Keratinocyte (primary cell): ENCODE results near the gene RTBDN. TPM values are rescaled to one million over a fixed set of nuclear protein-coding genes. Genes with fewer than 3 reads are reported as not detected.

Source experiments
- DNase-seq: peaks from one replicate; pipeline ENCODE4 v3.0.0-alpha.2; 2011; ENCODE audit warnings: low read depth, missing footprints, low spot score
- FAIRE-seq: peaks from 2 replicates; lab custom pipeline; 2011; peaks lifted over from hg19 to GRCh38; lab: Jason Lieb, UNC
- H2AFZ ChIP-seq: 2 replicates; pipeline ENCODE4 v1.6.0; 2012; ENCODE audit warnings: low read length, control low read depth, inconsistent platforms; ENCODE audit not compliant: control insufficient read depth
- H3K27ac ChIP-seq: 2 replicates; pipeline ENCODE4 v1.5.1; 2011; ENCODE audit warnings: low read length; ENCODE audit not compliant: control insufficient read depth, insufficient read depth
- H3K27me3 ChIP-seq: 3 replicates; pipeline ENCODE4 v1.6.0; 2011; ENCODE audit warnings: low read length; ENCODE audit not compliant: control insufficient read depth, insufficient read depth; ENCODE audit errors: extremely low read depth
- H3K36me3 ChIP-seq, 2 experiments: 2 replicates in 1 of 2; 3 replicates in 1 of 2; pipeline ENCODE4 v1.5.1; 2011; ENCODE audit warnings: low read length in 2 of 2, mild to moderate bottlenecking in 1 of 2; ENCODE audit not compliant: control insufficient read depth in 2 of 2, insufficient read depth in 2 of 2; ENCODE audit errors: extremely low read depth in 1 of 2
- H3K4me1 ChIP-seq: 3 replicates; pipeline ENCODE4 v1.5.1; 2011; ENCODE audit warnings: low read length; ENCODE audit not compliant: control insufficient read depth, insufficient read depth; ENCODE audit errors: extremely low read depth
- H3K4me2 ChIP-seq: 3 replicates; pipeline ENCODE4 v1.6.0; 2011; ENCODE audit warnings: low read depth, low read length; ENCODE audit not compliant: control insufficient read depth, insufficient read depth; ENCODE audit errors: extremely low read depth
- H3K4me3 ChIP-seq, 3 experiments: fragments of 200-600 bp in 1 of 3; sonication (generic) in 1 of 3; 2 replicates in 2 of 3; 3 replicates in 1 of 3; pipeline ENCODE4 v1.5.1; 2011 to 2016; ENCODE audit warnings: low read length in 3 of 3, mild to moderate bottlenecking in 3 of 3, control low read depth in 2 of 3, inconsistent platforms in 1 of 3, low read depth in 1 of 3, mixed read lengths in 1 of 3, mixed run types in 1 of 3, moderate library complexity in 1 of 3; ENCODE audit not compliant: control insufficient read depth in 2 of 3, insufficient read depth in 2 of 3; ENCODE audit errors: extremely low read depth in 1 of 3
- H3K79me2 ChIP-seq: 2 replicates; pipeline ENCODE4 v1.6.0; 2012; ENCODE audit warnings: low read length; ENCODE audit not compliant: control insufficient read depth, insufficient read depth
- H3K9ac ChIP-seq: 3 replicates; pipeline ENCODE4 v1.6.0; 2011; ENCODE audit warnings: low read length; ENCODE audit not compliant: control insufficient read depth, insufficient read depth; ENCODE audit errors: extremely low read depth
- H3K9me1 ChIP-seq: 3 replicates; pipeline ENCODE4 v1.6.0; 2011; ENCODE audit warnings: low read length; ENCODE audit not compliant: control insufficient read depth, insufficient read depth; ENCODE audit errors: extremely low read depth
- H3K9me3 ChIP-seq: 2 replicates; pipeline ENCODE4 v1.5.1; 2012; ENCODE audit warnings: low read depth, low read length; ENCODE audit not compliant: control insufficient read depth
- H4K20me1 ChIP-seq: 3 replicates; pipeline ENCODE4 v1.6.0; 2011; ENCODE audit warnings: low read length; ENCODE audit not compliant: control insufficient read depth, insufficient read depth; ENCODE audit errors: extremely low read depth
- EZH2 ChIP-seq: IDR thresholded peaks from one replicate; pipeline ENCODE4 v1.6.1; 2012; ENCODE audit warnings: inconsistent platforms, mild to moderate bottlenecking, low read length, moderate library complexity
- dilution Hi-C: fragments of 300-500 bp; cut with MboI; formaldehyde crosslinking; loops from one replicate; pipeline ENCODE4 v1.7.0; 2020; ENCODE audit warnings: low sequenced_read_pairs; ENCODE audit not compliant: extremely low pct_ligation_motif_present
- polyA plus RNA-seq, 5 experiments: library from polyadenylated mRNA; depleted of rRNA in 3 of 5; stranded (reverse) in 3 of 5; stranded (forward) in 1 of 5; unstranded in 1 of 5; fragments of >200 nt; gene quantifications; 1 replicate in 1 of 5; 2 replicates in 3 of 5; 3 replicates in 1 of 5; pipeline versions ENCODE4 v1.2.1 to v1.2.3, GENCODE V29; 2011 to 2012; ENCODE audit warnings: missing spikeins in 2 of 5, low read depth in 1 of 5, low replicate concordance in 1 of 5
- TF ChIP-seq, protein P1 (sequence below), 3 experiments: IDR thresholded peaks in 1 of 3; conservative IDR thresholded peaks in 1 of 3; optimal IDR thresholded peaks in 1 of 3; 2 replicates in 2 of 3; 3 replicates in 1 of 3; pipeline versions ENCODE3 to v1.5.1; 2011; ENCODE audit warnings: low read length in 3 of 3, mild to moderate bottlenecking in 3 of 3, moderate library complexity in 2 of 3, control low read depth in 1 of 3, inconsistent platforms in 1 of 3; ENCODE audit not compliant: insufficient read depth in 2 of 3; ENCODE audit errors: extremely low read depth in 1 of 3

Gene RTBDN
- polyA plus RNA-seq, 1 donor (not counting 4 experiments of a cell fraction or from before 2014, with no cell fraction given) = not detected

DNA sequence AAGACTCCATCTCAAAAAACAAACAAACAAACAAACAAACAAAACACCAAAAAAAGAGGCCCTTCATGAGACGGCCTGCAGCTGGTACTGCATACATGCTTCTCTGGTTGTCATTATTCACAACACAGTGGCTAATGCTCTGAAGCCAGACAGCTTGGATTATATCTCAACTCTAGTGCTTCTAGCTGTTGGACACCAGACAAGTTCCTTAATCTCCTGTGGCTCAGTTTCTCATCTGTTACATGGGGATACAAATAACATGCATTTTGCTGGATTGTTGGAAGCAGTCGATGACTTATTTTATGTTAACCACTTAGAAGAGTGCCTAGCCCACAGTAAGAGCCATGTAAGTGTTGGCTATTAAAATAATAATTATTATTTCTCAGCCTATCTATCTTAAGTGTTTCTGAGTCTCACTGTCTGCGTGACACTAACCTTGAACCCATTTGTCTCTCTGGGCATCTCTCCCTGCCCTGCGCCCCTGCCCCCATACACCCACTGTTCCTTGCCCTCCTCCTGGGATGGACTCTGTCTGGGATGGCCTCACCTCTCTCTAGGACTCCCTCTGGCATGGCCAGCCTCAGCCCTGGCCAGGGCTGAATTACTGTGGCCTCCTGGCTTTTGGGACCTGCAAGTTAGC lies 46.2 kb downstream of the RTBDN start:
- Histone ChIP-seq H3K9ac (peak overlapping the region; percentile 97), H3K9me3 (no peaks in the 10 kb centered on the region), H3K9me1 (no peaks in the 10 kb centered on the region), H3K4me1 (peaks cover 63% of the 10 kb centered on the region), H3K4me3 (no peak overlapping the region), H3K36me3 (no peaks in the 10 kb centered on the region), H3K79me2 (peaks cover 18% of the 10 kb centered on the region), H3K27ac (peak overlapping the region; percentile 98), H2AFZ (peak overlapping the region; percentile 30), H4K20me1 (peaks cover 11% of the 10 kb centered on the region), H3K4me2 (peak overlapping the region; percentile 99), H3K27me3 (no peaks in the 10 kb centered on the region)
- FAIRE-seq (no peak), DNase-seq (no peak)
- no peak for TF ChIP-seq EZH2
- TF ChIP-seq, protein P1, sequence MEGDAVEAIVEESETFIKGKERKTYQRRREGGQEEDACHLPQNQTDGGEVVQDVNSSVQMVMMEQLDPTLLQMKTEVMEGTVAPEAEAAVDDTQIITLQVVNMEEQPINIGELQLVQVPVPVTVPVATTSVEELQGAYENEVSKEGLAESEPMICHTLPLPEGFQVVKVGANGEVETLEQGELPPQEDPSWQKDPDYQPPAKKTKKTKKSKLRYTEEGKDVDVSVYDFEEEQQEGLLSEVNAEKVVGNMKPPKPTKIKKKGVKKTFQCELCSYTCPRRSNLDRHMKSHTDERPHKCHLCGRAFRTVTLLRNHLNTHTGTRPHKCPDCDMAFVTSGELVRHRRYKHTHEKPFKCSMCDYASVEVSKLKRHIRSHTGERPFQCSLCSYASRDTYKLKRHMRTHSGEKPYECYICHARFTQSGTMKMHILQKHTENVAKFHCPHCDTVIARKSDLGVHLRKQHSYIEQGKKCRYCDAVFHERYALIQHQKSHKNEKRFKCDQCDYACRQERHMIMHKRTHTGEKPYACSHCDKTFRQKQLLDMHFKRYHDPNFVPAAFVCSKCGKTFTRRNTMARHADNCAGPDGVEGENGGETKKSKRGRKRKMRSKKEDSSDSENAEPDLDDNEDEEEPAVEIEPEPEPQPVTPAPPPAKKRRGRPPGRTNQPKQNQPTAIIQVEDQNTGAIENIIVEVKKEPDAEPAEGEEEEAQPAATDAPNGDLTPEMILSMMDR (optimal IDR thresholded peaks at IDR 0.05 in 1 of 3, IDR thresholded peaks at IDR 0.05 in 1 of 3, conservative IDR thresholded peaks at IDR 0.05 in 1 of 3; ENCODE audit: extremely low read depth in 1 of 3, insufficient read depth in 2 of 3, low read length in 3 of 3) = no peak
- dilution Hi-C loops = no loop called here

DNA sequence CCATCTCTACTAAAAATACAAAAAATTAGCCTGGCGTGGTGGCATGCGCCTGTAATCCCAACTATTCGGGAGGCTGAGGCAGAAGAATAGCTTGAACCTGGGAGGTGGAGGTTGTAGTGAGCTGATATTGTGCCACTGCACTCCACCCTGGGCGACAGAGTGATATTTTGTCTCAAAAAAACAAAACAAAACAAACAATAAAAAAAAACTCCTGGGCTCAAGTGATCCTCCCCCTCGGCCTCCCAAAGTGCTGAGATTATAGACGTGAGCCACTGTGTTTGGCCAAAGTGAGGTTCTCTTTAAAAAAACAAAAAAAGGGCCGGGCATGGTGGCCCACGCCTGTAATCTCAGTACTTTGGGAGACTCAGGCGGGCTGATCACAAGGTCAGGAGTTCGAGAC lies 46.9 kb downstream of the RTBDN start:
- H3K4me3 ChIP-seq = no peak overlapping the region
- H3K9ac ChIP-seq = no peak overlapping the region
- no peaks in the 10 kb centered on the region for H3K9me3 ChIP-seq
- H3K9me1 ChIP-seq = no peaks in the 10 kb centered on the region
- H3K79me2 ChIP-seq = peaks cover 11% of the 10 kb centered on the region
- peaks cover 3% of the 10 kb centered on the region for H4K20me1 ChIP-seq
- DNase-seq (no peak), FAIRE-seq (no peak)
- peaks cover 69% of the 10 kb centered on the region for H3K4me1 ChIP-seq
- H3K4me2 ChIP-seq = no peak overlapping the region
- no peaks in the 10 kb centered on the region for H3K27me3 ChIP-seq
- H2AFZ ChIP-seq = no peak overlapping the region
- dilution Hi-C loops = no loop called here
- H3K27ac ChIP-seq = no peak overlapping the region
- no peak for TF ChIP-seq EZH2
- TF ChIP-seq, protein P1 (optimal IDR thresholded peaks at IDR 0.05 in 1 of 3, IDR thresholded peaks at IDR 0.05 in 1 of 3, conservative IDR thresholded peaks at IDR 0.05 in 1 of 3; ENCODE audit: extremely low read depth in 1 of 3, insufficient read depth in 2 of 3, low read length in 3 of 3) = no peak
- H3K36me3 ChIP-seq = no peaks in the 10 kb centered on the region
